Measurements from ENCODE around the gene FBXO36. TPM values are rescaled to one million over a fixed set of nuclear protein-coding genes. Genes with fewer than 3 reads are reported as not detected.

The FBXO36 gene, protein sequence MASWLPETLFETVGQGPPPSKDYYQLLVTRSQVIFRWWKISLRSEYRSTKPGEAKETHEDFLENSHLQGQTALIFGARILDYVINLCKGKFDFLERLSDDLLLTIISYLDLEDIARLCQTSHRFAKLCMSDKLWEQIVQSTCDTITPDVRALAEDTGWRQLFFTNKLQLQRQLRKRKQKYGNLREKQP
- total RNA-seq (2016; rRNA removed; fragmentation: Illumina TruSeq; extraction: Trizol), result 2.8 and 4.0 TPM in 2 replicates
- total RNA-seq (2016; cell fraction: cytosol; rRNA removed; fragmentation: Illumina TruSeq; extraction: Trizol; ENCODE audit: low read depth), result 0.61 and 0.62 TPM in 2 replicates
- 2.9 and 3.9 TPM in 2 replicates for total RNA-seq (2016; cell fraction: insoluble cytoplasmic fraction; rRNA removed; fragmentation: Illumina TruSeq; extraction: Trizol)
- 1.4 and 1.5 TPM in 2 replicates for total RNA-seq (2016; cell fraction: membrane; rRNA removed; fragmentation: Illumina TruSeq; extraction: Trizol)
- 2.1 and 2.5 TPM in 2 replicates for total RNA-seq (2016; cell fraction: nucleus; rRNA removed; fragmentation: Illumina TruSeq; extraction: Trizol)
- 2.1 and 2.8 TPM in 2 replicates for polyA plus RNA-seq (2011; rRNA removed)
- 1.7 and 2.1 TPM in 2 replicates for polyA plus RNA-seq (2011; cell fraction: cytosol; rRNA removed)
- polyA plus RNA-seq (2011; cell fraction: nucleus; rRNA removed), result 0.68 and 0.79 TPM in 2 replicates
- 1.7 TPM in 2 replicates for polyA plus RNA-seq (2012)
- 0.36 and 0.38 TPM in 2 replicates for polyA plus RNA-seq (2016; cell fraction: cytosol; fragmentation: Illumina TruSeq; extraction: Trizol; ENCODE audit: low read depth)
- 2.8 and 3.6 TPM in 2 replicates for polyA plus RNA-seq (2016; cell fraction: insoluble cytoplasmic fraction; fragmentation: Illumina TruSeq; extraction: Trizol; ENCODE audit: low read depth)
- polyA plus RNA-seq (2016; cell fraction: membrane; fragmentation: Illumina TruSeq; extraction: Trizol; ENCODE audit: low read depth), result 0.76 and 0.81 TPM in 2 replicates
- 2.5 and 2.6 TPM in 2 replicates for polyA plus RNA-seq (2016; cell fraction: nucleus; fragmentation: Illumina TruSeq; extraction: Trizol; ENCODE audit: insufficient read depth, low read depth)
- polyA minus RNA-seq (2011; rRNA and poly(A)+ RNA removed; ENCODE audit: low replicate concordance), result 1.1 and 2.9 TPM in 2 replicates
- polyA minus RNA-seq (2011; cell fraction: cytosol; rRNA and poly(A)+ RNA removed), result 1.3 and 2.2 TPM in 2 replicates
- polyA minus RNA-seq (2011; cell fraction: nucleus; rRNA and poly(A)+ RNA removed), result 1.9 and 2.2 TPM in 2 replicates
- percentile 42 among the genes with signal in this experiment for Bru-seq, nascent RNA
- BruChase-seq, experiment 1, labeled RNA remaining after a 6-hour chase, result percentile 35 among the genes with signal in this experiment
- percentile 41 among the genes with signal in this experiment for BruChase-seq, experiment 2, labeled RNA remaining after a 2-hour chase
- long read RNA-seq, experiment 1, partial matches to known transcripts, result 1 of 6 reads
- long read RNA-seq, experiment 1, other reads (novel, unspliced or antisense), result 3 of 6 reads
- long read RNA-seq, experiment 2, partial matches to known transcripts, result 0 of 2 reads
- long read RNA-seq, experiment 2, other reads (novel, unspliced or antisense), result 2 of 2 reads

DNA sequence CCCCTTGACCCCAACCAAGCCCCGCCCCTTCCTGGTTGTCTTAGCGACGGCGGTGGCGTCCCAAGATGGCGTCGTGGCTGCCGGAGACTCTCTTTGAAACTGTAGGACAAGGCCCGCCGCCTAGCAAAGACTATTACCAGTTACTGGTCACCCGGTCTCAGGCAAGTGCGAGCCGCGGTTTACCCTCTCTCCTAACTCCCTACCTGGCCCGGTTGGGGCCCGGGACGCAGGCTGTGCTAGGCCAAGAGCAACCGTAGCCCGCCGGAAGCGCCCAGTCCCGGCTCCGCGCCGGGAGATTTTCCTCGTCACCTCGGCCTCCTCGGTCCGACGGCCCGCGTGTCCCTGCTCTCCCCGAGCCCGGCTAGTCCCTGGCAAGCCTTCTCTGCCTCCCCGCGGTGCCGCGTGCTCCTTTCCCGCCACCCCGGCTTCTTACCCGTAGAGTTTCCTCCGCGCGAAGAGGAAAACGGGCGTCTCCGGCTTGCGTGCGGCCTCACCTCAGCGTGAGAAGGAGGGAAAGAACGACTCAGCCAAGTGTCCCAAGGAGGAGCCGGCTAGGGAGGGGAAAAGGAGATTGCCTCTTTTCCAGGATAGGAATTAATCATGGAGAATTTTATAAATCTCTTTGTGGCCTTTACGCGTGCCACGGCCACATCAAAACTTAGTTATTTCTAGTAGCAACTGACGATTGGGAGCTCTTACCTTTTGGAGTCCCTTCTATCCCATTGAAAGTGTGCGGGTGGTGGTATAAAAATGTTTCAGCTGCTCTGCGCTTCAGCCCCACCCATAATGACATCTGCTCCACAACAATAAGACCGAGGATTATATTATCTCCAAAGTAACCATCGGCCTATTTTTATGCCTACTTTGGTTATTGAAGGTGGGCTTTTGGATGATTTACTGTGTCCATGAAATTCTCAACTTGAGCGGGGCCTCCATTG is at the start of gene FBXO36:
TSS of gene FBXO36 (plus strand) at position 55 of the 938 bp plus-strand sequence. CDS start at position 66, 11 bp downstream.
- peak within 1 kb of the TSS; percentile 84 for H3K9ac ChIP-seq (ENCODE audit: insufficient read depth, low read depth, low read length)
- intact Hi-C loops (cut with micrococcal nuclease; ENCODE audit: unreplicated experiment), result loop anchor here (5.0 kb wide), 1 partner anchor 120 kb away; no protein-coding TSS in a partner anchor
- peaks cover 11% of the 10 kb centered on the region; the same call in 1 of the 2 replicates for H4K20me1 ChIP-seq (ENCODE audit: insufficient read depth, low read length)
- H3K9me3 ChIP-seq (ENCODE audit: low read length), result no peaks in the 10 kb centered on the region
- peaks cover 0 to 4% of the 10 kb centered on the region in 2 experiments; a peak in 3 of 5 replicates for H3K36me3 ChIP-seq (replicated peaks in 1 of 2; ENCODE audit: control insufficient read depth in 1 of 2, insufficient read depth in 2 of 2, low read length in 2 of 2)
- peak within 1 kb of the TSS; percentile 85 for H2AFZ ChIP-seq (ENCODE audit: low read length)
- peak within 1 kb of the TSS; percentile 77 to 98 (median 87) for H3K4me3 ChIP-seq (replicated peaks in 1 of 3; ENCODE audit: insufficient read depth in 1 of 3, low read depth in 2 of 3, low read length in 3 of 3)
- in situ Hi-C loops (cut with HindIII; ENCODE audit: extremely low pct_ligation_motif_present, low pct_unique_long_range_greater_than_20kb), result no loop called here
- DNase-seq (ENCODE audit: low spot score) (peak; percentile 65), ATAC-seq (peak; percentile 79), FAIRE-seq (no peak)
- peak within 1 kb of the TSS; percentile 95 for H3K27ac ChIP-seq (ENCODE audit: extremely low read length, insufficient read depth, low read length)
- H3K4me1 ChIP-seq (ENCODE audit: insufficient read depth, low read length), result peaks cover 36% of the 10 kb centered on the region
- H3K4me2 ChIP-seq (ENCODE audit: low read depth, low read length), result peak within 1 kb of the TSS; percentile 90
- peaks cover 37% of the 10 kb centered on the region for H3K79me2 ChIP-seq (ENCODE audit: insufficient read depth, low read length)
- POLR2A ChIA-PET, result interaction anchor here (1.0 to 2.6 kb wide), 2 partner anchors 12 to 24 kb away, joined by 3 to 20 read pairs; no protein-coding TSS in a partner anchor
- no peaks in the 10 kb centered on the region; a peak in 1 of 5 replicates for H3K27me3 ChIP-seq (ENCODE audit: control insufficient read depth in 1 of 2, insufficient read depth in 2 of 2, low read length in 2 of 2)
- BruUV-seq (replicated peaks), result TSS peak; percentile 64
- under 1% methylated on average over 60 of the region's 61 CpGs for WGBS (ENCODE audit: low lambda C conversion rate)
- CTCF ChIA-PET (ENCODE audit: low intra/inter-chr PET ratio, low total read pairs), result no interaction called here
- TF ChIP-seq EED (CRISPR knock-in tag; IDR thresholded peaks at IDR 0.05), result peak; percentile 91
- no peak; the same call in 1 of the 2 replicates for TF ChIP-seq AKAP8 (CRISPR knock-in tag; IDR thresholded peaks at IDR 0.05)
- TF ChIP-seq ZNF510 (CRISPR knock-in tag; IDR thresholded peaks at IDR 0.05; ENCODE audit: low read depth), result no peak
- no peak for TF ChIP-seq MYNN (CRISPR knock-in tag; IDR thresholded peaks at IDR 0.05; ENCODE audit: low read depth)
- peak; percentile 98 for TF ChIP-seq YY1 (IDR thresholded peaks at IDR 0.05; ENCODE audit: insufficient read depth, insufficient replicate concordance, low read depth, low read length)
- TF ChIP-seq, protein P1, sequence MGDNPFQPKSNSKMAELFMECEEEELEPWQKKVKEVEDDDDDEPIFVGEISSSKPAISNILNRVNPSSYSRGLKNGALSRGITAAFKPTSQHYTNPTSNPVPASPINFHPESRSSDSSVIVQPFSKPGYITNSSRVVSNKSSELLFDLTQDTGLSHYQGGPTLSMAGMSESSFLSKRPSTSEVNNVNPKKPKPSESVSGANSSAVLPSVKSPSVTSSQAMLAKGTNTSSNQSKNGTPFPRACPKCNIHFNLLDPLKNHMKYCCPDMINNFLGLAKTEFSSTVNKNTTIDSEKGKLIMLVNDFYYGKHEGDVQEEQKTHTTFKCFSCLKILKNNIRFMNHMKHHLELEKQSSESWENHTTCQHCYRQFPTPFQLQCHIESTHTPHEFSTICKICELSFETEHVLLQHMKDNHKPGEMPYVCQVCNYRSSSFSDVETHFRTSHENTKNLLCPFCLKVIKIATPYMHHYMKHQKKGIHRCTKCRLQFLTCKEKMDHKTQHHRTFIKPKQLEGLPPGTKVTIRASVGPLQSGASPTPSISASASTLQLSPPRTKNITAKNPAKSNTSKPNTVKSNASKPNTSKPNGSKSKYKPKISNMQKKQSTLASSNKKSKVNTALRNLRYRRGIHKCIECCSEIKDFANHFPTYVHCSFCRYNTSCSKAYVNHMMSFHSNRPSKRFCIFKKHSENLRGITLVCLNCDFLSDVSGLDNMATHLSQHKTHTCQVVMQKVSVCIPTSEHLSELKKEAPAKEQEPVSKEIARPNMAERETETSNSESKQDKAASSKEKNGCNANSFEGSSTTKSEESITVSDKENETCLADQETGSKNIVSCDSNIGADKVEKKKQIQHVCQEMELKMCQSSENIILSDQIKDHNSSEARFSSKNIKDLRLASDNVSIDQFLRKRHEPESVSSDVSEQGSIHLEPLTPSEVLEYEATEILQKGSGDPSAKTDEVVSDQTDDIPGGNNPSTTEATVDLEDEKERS (CRISPR knock-in tag; IDR thresholded peaks at IDR 0.05), result peak; percentile 83
- no peak for TF ChIP-seq IKZF1 (IDR thresholded peaks at IDR 0.05)
- TF ChIP-seq KDM6A (CRISPR knock-in tag; IDR thresholded peaks at IDR 0.05; ENCODE audit: low read depth), result no peak
- TF ChIP-seq, protein P2, sequence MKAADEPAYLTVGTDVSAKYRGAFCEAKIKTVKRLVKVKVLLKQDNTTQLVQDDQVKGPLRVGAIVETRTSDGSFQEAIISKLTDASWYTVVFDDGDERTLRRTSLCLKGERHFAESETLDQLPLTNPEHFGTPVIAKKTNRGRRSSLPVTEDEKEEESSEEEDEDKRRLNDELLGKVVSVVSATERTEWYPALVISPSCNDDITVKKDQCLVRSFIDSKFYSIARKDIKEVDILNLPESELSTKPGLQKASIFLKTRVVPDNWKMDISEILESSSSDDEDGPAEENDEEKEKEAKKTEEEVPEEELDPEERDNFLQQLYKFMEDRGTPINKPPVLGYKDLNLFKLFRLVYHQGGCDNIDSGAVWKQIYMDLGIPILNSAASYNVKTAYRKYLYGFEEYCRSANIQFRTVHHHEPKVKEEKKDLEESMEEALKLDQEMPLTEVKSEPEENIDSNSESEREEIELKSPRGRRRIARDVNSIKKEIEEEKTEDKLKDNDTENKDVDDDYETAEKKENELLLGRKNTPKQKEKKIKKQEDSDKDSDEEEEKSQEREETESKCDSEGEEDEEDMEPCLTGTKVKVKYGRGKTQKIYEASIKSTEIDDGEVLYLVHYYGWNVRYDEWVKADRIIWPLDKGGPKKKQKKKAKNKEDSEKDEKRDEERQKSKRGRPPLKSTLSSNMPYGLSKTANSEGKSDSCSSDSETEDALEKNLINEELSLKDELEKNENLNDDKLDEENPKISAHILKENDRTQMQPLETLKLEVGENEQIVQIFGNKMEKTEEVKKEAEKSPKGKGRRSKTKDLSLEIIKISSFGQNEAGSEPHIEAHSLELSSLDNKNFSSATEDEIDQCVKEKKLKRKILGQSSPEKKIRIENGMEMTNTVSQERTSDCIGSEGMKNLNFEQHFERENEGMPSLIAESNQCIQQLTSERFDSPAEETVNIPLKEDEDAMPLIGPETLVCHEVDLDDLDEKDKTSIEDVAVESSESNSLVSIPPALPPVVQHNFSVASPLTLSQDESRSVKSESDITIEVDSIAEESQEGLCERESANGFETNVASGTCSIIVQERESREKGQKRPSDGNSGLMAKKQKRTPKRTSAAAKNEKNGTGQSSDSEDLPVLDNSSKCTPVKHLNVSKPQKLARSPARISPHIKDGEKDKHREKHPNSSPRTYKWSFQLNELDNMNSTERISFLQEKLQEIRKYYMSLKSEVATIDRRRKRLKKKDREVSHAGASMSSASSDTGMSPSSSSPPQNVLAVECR (CRISPR knock-in tag; IDR thresholded peaks at IDR 0.05; ENCODE audit: borderline replicate concordance), result peak; percentile 99

Measured in HepG2 (cell line).